GM21576 (cell line): Measurements from ENCODE around the gene CASZ1.

Experiments
- ATAC-seq: cut with Tn5 transposase; IDR thresholded peaks from one replicate; pipeline ENCODE4 v1.9.1; 2021; ENCODE audit warnings: mild to moderate bottlenecking, moderate library complexity; ENCODE audit not compliant: unreplicated experiment

The CASZ1 gene

GRCh38 chr1:10674700-10675609 lies 121.5 kb downstream of the CASZ1 start:
- ATAC-seq: no peak

DNA sequence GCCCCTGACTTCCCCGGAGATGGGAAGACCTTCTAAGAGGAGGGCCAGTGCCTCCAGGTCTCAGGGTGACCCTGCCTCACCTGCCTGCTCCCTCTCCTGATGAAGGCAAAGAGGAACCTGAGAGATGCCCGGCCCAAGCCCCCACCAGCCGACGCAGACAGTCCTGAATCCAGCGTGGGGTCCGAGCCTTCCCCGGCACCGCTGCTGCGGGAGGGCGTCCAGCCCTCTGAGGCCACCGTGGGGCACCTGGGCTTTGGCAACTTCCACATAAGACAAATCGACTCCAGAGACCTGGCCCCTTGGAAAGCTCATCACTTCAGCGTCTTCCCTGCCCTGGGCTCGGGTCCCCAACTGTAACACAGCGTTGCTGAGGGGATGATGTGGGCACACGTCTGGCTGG lies 122.2 kb downstream of the CASZ1 start:
- ATAC-seq: no peak

- ATAC-seq: no peak
Measured at GRCh38 chr1:10673109-10673711, 123.2 kb downstream of the CASZ1 start.

DNA sequence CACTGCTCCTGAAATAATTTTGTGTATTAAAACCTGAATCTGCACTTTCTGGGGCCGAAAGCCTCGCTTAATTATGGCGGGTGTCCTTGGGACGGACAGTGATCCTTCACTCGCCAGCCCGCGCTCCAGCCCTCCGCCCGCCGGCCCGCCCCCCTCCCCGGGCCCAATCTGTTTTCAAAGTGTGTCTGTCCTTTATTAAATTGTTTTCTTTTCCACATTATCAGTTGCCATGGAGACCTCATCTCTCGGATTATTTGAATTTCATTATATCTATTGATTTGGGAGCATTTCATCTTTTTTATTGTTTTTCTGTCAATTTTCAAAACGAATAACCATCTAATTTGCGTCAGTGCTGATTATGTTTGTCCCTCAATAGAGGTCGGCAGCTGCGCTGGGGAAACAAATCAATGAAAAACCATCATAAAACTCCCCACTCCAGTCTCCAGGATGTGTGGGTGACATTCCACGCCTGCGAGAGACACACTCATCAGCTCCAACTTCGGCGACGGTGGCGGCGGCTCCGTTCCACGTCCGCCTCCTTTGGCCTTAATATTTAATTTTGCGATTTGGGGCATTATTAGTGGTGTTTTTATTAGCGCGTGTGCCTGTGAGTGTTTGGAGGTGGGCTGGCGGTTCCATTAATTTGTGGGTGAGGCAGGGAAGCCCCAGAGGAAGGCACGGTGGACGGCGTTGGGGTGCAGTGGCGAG lies 123.9 kb downstream of the CASZ1 start:
- no peak for ATAC-seq

DNA sequence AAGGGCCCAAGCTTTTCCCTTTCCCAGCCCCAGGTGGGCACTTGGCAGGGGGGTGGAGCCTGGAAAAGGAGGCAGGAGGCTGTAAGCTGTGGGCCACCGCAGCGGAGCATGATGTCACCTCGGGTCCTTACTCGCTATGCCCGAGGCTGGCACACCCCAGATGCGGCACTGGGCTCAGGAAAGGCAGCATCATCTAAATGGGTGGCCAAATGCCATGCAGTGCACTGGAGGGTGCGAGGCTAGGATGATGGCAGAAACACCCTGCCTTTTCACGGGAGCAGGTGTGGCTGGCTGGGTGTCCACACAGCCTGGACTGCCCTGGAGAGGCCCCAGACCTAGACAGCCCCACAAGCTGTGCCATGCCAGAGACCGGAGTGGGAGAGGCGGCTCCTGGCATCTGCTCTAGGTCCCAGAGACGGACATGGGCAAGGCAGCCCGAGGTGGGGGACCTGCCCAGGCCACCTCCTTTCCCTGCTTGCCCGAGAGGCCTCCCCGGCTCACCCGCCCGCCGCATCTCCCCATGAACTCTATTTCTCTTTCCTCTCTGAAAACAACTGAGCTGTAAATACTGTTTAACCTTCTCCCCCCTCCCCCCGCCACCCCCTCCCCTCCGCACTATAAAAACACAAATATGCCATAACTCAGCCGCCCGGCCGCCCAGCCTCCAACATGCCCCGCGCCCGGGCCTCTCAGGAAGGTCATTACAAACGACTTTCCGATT lies 124.7 kb downstream of the CASZ1 start:
- no peak for ATAC-seq

DNA sequence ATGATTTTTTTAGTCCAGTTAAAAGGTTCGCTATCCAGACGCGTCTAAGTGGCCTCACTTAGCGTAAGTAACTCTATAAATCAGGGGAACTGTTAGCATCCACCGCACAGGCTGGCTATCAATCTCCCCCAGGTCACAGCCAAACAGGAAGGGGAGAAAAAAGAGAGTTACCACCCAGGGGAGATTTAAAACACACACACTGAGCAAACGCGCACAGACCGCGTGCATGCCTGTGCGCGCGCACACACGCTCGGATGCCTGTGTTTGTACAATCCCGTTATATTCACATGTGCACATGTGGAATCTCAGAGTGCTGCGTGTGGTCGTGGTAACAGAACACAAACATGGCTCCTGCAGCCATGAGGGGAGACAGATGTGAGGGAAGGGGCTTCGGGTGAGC lies 125.4 kb downstream of the CASZ1 start:
- ATAC-seq: no peak

DNA sequence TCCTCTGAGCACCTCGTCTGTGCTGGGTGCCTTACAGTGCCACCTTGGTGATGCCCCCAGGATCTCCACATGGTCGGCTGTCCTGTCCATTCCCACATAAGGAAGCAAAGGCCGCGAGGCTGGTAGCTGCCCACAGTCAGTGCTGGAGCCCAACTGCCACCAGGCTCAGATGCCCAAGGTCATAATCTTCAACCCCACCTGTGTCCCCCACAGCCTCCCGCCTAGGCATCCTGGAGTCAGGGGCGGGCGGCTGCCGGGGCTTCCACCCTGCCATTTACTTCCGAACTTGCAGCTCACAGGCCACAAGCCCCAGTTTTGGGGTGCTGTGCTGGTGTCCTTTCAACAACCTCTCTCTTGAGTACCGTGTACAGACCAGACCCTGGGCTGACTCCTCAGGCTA lies 126.3 kb downstream of the CASZ1 start:
- ATAC-seq: no peak

DNA sequence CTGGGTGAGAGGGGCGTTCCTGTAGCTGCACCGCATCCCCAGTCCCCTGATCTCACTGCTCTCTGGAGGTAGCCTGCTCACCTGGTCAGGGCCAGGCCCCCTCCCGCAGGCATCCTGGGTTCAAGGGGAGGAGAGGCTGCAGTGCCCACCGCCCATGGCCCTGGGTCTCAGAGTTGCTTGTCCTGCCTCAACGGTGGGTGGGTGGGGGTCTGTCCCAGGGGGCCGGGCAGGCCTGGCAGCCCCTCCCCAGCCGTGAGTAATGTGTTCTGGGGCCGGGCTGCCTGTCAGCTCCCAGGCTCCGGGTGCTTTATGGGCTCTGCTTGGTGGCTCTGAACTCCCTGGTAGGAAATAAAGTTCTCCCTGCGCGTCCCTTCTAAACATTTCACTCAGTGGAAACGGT lies 126.9 kb downstream of the CASZ1 start:
- no peak for ATAC-seq

DNA sequence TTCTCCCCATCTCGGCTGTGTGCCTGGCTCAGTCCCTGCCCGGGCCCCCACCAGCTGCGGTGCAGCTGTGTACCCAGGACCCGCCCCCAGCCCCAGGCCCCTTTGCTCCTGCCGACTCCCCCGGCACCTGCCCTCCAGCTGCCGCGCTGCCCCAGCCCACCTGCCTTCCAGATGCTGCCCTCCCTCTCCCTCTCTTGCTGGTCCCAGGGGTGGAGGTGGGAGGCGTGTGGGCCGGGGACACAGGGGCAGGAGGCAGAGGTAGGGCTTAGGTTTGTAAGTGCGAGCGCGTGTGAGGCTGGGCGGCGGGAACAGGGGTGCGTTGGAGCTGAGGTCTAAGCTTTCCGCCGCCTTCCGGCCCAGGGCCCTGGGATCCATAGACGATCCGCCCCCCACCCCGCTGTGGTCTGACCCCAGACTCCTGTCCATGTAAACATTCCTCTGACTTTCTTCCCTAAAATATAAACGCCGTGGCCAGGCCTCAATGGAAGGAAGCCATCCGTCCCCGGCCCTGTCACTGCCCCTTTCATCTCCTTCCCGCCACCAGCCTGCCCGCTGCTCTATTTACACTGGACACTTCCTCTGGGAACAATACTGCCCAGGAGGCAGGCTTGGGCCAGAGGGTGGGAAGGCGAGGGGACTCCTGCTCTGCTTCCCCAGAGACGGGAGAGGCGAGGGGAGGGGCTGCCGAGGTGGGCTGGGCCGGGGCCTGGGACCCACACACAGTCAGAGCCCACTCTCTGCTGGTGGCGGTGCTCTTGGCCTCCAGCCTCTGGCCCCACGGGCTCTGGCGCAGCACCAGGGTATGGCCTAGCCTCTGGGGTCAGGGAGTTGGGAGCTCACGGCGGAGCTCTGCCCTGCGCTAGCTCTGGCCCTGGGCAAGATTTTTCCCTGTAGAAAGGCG lies 128.3 kb downstream of the CASZ1 start:
- no peak for ATAC-seq

DNA sequence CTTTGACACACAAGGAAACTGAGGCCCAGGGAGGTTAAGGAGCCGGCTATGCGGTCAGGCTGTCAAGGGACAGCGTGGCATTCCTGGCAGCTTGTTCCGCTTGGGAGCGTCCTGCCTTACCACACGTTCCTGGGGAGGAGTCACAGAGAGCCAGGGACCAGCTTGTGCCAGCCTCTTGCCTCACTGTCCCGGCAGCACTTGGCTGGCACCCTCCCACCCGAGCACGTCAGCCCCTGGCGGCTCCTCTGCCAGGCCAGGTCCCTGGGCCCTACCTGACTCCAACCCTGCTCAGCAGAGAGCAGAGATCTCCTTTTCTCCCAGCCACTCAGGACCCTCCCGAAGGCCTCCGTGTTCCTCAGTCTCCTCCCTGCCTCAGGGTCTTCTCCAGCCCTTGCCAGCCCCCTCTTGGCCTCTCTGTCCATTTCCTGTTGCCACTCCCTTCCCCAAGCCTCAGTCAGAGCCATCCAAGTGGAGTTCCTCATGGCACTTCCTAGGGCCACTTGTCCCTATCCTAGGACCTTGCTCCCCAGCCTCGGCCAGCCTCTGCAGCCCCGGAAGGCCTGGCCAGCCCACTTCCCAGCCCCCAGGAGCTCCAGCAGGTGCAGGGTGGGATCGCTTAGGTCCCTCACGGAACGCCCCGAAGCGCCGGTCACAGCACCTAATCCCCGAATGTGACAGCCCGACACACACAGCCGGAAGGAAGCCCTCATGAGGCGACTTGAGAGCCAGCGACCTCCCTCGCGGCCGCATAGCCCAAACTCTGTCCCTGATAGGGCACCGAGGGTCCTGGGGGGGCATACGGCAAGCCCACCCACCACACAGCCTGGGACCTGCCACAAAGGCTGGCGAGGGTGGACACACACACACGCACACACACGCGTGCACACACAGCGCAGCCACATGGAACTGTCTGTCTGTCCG lies 130.3 kb downstream of the CASZ1 start:
- no peak for ATAC-seq

GRCh38 chr1:10665226-10665625 lies 131.2 kb downstream of the CASZ1 start:
- no peak for ATAC-seq

- no peak for ATAC-seq
Measured at GRCh38 chr1:10664251-10664650, 132.2 kb downstream of the CASZ1 start.

GRCh38 chr1:10663678-10664035 lies 132.8 kb downstream of the CASZ1 start:
- ATAC-seq: no peak

- ATAC-seq: no peak
Measured at GRCh38 chr1:10662824-10663677, 133.4 kb downstream of the CASZ1 start.

- no peak for ATAC-seq
Measured at GRCh38 chr1:10662090-10662688, 134.3 kb downstream of the CASZ1 start.

- no peak for ATAC-seq
Measured at GRCh38 chr1:10661453-10661852, 135.0 kb downstream of the CASZ1 start.

- no peak for ATAC-seq
Measured at GRCh38 chr1:10659646-10660540, 136.6 kb downstream of the CASZ1 start.
